GM19351 (cell line): ENCODE results near the gene MYBPC1.
"Not testable (repeated sequence)": the region's sequence is repeated elsewhere in the genome, so short reads cannot be mapped to it uniquely, and the experiment has no call there.

ENCODE experiments used
- ATAC-seq: cut with Tn5 transposase; IDR thresholded peaks from one replicate; pipeline ENCODE4 v1.9.1; 2021; ENCODE audit warnings: mild to moderate bottlenecking, moderate library complexity; ENCODE audit not compliant: unreplicated experiment

The MYBPC1 gene, protein sequence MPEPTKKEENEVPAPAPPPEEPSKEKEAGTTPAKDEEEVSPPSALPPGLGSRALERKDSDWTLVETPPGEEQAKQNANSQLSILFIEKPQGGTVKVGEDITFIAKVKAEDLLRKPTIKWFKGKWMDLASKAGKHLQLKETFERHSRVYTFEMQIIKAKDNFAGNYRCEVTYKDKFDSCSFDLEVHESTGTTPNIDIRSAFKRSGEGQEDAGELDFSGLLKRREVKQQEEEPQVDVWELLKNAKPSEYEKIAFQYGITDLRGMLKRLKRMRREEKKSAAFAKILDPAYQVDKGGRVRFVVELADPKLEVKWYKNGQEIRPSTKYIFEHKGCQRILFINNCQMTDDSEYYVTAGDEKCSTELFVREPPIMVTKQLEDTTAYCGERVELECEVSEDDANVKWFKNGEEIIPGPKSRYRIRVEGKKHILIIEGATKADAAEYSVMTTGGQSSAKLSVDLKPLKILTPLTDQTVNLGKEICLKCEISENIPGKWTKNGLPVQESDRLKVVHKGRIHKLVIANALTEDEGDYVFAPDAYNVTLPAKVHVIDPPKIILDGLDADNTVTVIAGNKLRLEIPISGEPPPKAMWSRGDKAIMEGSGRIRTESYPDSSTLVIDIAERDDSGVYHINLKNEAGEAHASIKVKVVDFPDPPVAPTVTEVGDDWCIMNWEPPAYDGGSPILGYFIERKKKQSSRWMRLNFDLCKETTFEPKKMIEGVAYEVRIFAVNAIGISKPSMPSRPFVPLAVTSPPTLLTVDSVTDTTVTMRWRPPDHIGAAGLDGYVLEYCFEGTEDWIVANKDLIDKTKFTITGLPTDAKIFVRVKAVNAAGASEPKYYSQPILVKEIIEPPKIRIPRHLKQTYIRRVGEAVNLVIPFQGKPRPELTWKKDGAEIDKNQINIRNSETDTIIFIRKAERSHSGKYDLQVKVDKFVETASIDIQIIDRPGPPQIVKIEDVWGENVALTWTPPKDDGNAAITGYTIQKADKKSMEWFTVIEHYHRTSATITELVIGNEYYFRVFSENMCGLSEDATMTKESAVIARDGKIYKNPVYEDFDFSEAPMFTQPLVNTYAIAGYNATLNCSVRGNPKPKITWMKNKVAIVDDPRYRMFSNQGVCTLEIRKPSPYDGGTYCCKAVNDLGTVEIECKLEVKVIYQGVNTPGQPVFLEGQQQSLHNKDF

GRCh38 chr12:101594700-101595099, at the start of gene MYBPC1:
MYBPC1 (plus strand) TSS chr12:101594971; CDS start chr12:101595071, 100 bp downstream.
- no peak for ATAC-seq

DNA sequence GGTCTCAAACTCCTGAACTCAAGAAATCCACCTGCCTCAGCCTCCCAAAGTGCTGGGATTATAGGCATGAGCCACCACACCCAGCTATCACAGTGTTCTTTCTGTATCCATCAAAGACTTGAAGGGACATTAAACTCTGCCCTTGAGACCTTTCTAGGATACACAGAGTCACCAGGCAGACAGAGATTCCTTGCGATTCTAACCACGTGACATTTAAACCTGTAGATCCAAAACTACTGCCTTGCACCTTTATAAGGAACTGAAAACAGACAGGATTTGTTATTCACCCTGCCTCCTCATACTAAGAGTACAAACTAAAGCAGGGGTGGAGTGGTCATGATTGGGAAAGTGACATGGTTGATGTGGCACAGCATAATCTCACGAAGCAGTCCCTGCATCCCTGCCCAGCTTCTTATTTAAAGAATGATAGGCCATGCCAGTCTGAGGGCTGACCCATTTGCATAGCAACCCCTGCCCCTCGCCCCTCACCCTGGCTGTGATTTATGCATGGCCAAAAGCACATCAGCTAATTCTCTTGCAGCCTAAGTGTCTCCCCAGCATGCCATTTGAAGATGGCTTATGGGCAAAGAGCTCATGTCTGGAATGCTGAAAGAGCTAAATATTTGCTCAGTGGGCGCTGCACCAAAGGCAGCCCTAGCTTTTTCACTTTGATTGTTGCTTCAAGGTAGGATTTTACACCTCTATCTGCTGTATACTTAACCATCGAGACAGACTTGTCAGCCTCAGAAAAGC, 43.2 kb upstream of the MYBPC1 start:
- ATAC-seq, result no peak

GRCh38 chr12:101552277-101552676, 42.5 kb upstream of the MYBPC1 start:
- ATAC-seq, result no peak

GRCh38 chr12:101557094-101557493, 37.7 kb upstream of the MYBPC1 start:
- no peak for ATAC-seq

- not testable (repeated sequence) for ATAC-seq
Measured at GRCh38 chr12:101558726-101559125, 36.0 kb upstream of the MYBPC1 start.

- no peak for ATAC-seq
Measured at GRCh38 chr12:101563212-101563611, 31.6 kb upstream of the MYBPC1 start.

DNA sequence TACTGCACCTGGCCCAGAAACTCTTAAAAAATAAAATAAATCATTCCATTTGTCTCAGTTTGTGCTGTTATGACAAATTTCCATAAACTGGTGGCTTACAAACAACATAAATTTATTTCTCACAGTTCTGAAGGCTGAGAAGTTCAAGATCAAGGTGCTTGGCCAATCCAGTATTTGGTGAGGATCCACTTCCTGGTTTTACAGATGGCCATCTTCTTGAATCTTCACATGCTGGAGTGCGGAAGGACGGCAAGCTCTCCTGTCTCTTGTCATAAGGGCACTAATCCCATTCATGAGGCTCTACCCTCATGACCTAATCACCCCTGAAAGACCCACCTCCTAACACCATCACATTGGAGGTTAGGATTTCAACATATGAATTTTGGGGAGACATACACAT, 29.9 kb upstream of the MYBPC1 start:
- no peak for ATAC-seq

- no peak for ATAC-seq
Measured at GRCh38 chr12:101566318-101566717, 28.5 kb upstream of the MYBPC1 start.

DNA sequence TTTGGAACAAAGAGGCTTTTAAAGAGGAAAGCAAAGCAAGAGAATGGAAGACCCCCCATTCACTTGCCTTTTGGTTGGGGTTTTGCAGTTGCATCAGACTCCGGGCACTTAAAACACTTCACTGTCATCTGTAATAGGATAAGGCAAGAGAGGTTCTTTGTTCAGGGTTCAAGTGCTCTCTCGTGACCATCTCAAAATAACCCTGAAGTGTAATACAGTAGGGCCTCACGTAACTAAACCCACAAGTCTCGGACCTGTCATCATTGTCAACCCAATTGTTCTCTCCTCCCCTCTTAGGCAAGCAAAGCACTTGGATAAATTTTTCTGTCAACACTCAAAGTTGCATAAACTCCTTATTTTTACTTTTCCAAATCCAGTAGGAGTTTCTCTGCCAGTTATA, 26.9 kb upstream of the MYBPC1 start:
- no peak for ATAC-seq

- no peak for ATAC-seq
Measured at GRCh38 chr12:101570047-101570446, 24.7 kb upstream of the MYBPC1 start.

- ATAC-seq, result no peak
Measured at GRCh38 chr12:101571105-101571504, 23.7 kb upstream of the MYBPC1 start.

DNA sequence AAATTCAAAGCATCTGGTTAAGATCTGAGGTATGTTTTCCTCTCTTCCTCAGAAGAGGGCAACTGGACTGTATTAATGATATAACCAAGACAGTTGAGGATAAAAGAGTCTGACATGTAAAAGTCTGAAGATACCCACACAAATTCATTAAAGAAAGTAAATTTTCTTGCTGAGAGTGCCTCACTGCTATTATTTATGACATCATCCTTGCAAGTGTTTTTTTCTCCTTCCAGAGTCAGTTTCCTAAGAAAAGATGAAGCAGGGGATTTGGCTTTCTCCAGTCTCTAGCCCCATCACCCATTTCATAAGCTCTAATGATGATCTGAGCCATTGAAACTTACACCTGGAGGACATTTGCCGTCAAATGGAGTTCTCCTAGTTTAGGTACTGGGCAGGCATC, 21.0 kb upstream of the MYBPC1 start:
- ATAC-seq, result no peak

- no peak for ATAC-seq
Measured at GRCh38 chr12:101578417-101578816, 16.4 kb upstream of the MYBPC1 start.

GRCh38 chr12:101581190-101581589, 13.6 kb upstream of the MYBPC1 start:
- no peak for ATAC-seq

- ATAC-seq, result no peak
Measured at GRCh38 chr12:101582937-101583336, 11.8 kb upstream of the MYBPC1 start.

DNA sequence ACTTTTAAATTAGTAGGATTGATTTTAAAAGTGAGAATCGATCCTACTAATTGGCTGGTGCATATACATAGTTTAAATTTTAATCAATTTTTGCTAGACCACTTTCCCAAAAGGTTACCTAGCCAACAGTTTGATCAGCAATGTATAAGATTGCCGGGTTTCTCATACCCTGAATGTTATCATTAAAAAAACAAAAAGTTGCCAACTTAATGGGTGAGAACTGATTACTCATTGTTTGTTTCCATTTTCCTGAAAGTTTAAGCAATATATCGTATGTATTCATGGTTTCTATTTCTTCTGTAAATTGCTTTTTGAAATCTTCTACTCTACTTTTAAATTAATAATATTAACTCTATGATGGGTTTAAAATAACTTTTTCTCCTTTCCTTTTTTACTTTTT, 4.4 kb upstream of the MYBPC1 start:
- ATAC-seq, result no peak

DNA sequence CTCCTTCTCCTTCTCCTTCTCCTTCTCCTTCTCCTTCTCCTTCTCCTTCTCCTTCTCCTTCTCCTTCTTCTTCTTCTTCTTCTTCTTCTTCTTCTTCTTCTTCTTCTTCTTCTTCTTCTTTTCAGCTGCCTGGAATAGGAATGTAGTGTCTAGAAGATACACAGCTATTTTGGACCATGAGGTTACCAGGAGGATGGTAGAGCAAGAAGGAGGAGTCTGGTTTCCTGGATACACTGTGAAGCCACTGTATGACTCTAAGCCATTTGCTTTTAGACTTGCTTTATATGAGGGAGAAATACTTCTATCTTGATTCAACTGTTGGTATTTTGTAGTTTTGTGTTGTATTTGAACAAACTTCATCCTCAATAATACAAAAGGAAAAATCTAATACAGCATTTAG, 3.0 kb upstream of the MYBPC1 start:
- no peak for ATAC-seq

DNA sequence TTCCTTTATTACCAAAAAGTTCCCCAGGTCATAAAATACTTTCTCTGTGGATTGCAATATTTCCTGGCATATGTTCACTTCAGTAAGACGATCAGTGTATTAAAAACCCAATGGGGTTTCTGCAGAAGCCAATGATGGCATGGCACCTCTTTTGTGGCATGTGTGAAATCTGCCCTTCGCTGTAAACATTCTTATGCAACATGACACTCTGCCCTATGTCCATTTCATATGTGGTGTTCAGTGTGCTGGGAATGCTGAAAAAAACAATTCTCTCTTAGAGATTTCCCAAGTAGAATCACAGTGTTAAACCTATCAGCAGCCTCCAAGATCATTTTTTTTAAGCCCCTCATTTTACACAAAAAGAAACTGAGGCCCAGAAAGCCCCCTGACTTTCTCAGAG, 2.3 kb upstream of the MYBPC1 start:
- ATAC-seq, result no peak

GRCh38 chr12:101592921-101593320, 1.9 kb upstream of the MYBPC1 start:
- no peak for ATAC-seq

- no peak for ATAC-seq
Measured at GRCh38 chr12:101596172-101596571, 1.4 kb downstream of the MYBPC1 start.

GRCh38 chr12:101597164-101597563, 2.4 kb downstream of the MYBPC1 start:
- no peak for ATAC-seq
